ENCODE results near the gene FAM228A.

DNA sequence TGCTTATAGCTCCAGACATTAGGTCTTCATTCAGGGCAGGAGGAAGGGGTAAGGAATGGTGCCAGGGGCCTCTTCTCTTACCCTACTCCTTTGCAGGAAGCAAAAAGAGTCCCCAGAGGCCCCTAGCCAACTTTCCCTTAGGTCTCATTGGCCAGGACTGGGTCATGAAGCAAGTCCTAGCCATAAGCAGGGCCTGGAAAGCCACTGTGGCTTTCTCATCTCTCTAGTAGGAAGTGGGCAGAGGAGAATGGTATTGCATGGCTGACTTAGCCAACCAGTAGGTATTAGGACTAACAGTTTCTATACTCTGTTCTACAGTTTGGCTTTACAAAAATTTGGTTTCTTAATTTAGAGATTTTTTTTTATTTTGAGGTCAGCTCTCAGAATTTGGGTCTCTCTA lies 4.8 kb downstream of the FAM228A start:
- TF ChIP-seq, protein P1, sequence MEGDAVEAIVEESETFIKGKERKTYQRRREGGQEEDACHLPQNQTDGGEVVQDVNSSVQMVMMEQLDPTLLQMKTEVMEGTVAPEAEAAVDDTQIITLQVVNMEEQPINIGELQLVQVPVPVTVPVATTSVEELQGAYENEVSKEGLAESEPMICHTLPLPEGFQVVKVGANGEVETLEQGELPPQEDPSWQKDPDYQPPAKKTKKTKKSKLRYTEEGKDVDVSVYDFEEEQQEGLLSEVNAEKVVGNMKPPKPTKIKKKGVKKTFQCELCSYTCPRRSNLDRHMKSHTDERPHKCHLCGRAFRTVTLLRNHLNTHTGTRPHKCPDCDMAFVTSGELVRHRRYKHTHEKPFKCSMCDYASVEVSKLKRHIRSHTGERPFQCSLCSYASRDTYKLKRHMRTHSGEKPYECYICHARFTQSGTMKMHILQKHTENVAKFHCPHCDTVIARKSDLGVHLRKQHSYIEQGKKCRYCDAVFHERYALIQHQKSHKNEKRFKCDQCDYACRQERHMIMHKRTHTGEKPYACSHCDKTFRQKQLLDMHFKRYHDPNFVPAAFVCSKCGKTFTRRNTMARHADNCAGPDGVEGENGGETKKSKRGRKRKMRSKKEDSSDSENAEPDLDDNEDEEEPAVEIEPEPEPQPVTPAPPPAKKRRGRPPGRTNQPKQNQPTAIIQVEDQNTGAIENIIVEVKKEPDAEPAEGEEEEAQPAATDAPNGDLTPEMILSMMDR (conservative IDR thresholded peaks at IDR 0.05; ENCODE audit: low read length) = no peak
- no peak for TF ChIP-seq EZH2phosphoT487 (IDR thresholded peaks at IDR 0.05; ENCODE audit: borderline replicate concordance, low read depth, low read length)
